ENCODE data around the gene SDF4. TPM values are rescaled to one million over a fixed set of nuclear protein-coding genes. Genes with fewer than 3 reads are reported as not detected.

Gene SDF4
- total and polyA plus RNA-seq, 2 of the 8 experiments (the other 6 are each of a cell fraction or from before 2014, with no cell fraction given) = 45.5 to 75.6 TPM

- Histone ChIP-seq H3K4ac (replicated peaks; ENCODE audit: insufficient read length, low read depth, low read length) (no peak overlapping the region), H4K20me1 (replicated peaks in 1 of 2; ENCODE audit: control insufficient read depth in 1 of 2, insufficient read depth in 2 of 2, low read length in 2 of 2) (peaks cover 3 to 13% of the 10 kb centered on the region in 2 experiments), H3K23ac (ENCODE audit: insufficient read length) (no peak overlapping the region), H3K9ac (replicated peaks in 1 of 4; ENCODE audit: extremely low read depth in 1 of 4, low read depth in 3 of 4, low read length in 3 of 4) (no peak overlapping the region), H3K18ac (ENCODE audit: extremely low read depth, low read length) (no peak overlapping the region), H4K8ac (ENCODE audit: extremely low read depth, insufficient read depth, low read length) (no peak overlapping the region; the same call in 1 of the 2 replicates), H3K79me1 (ENCODE audit: low read depth, low read length) (peaks cover 5% of the 10 kb centered on the region; the same call in 1 of the 2 replicates), H2BK20ac (ENCODE audit: low read length) (no peak overlapping the region), H3K4me3 (ENCODE audit: extremely low read depth in 1 of 4, insufficient read depth in 2 of 4, low read depth in 3 of 4, low read length in 4 of 4) (no peak overlapping the region), H3K79me2 (ENCODE audit: control insufficient read depth in 1 of 2, insufficient read depth in 2 of 2, low read length in 2 of 2) (no peaks in the 10 kb centered on the region), H2BK12ac (ENCODE audit: low read depth, low read length) (no peak overlapping the region), H3K4me1 (replicated peaks in 1 of 4; ENCODE audit: control insufficient read depth in 3 of 4, insufficient read depth in 4 of 4, low read length in 3 of 4) (no peaks in the 10 kb centered on the region; a peak in 1 of 7 replicates), H2AFZ (ENCODE audit: low read length) (no peak overlapping the region), H3K27ac (ENCODE audit: low read depth, low read length) (no peak overlapping the region), H2BK5ac (ENCODE audit: low read depth, low read length) (no peak overlapping the region), H2AK5ac (ENCODE audit: low read depth, low read length) (no peak overlapping the region), H3K27me3 (replicated peaks in 1 of 4; ENCODE audit: control insufficient read depth in 3 of 4, extremely low read depth in 1 of 4, insufficient read depth in 3 of 4, low read length in 3 of 4) (no peaks in the 10 kb centered on the region), H4K5ac (ENCODE audit: insufficient read length, low read depth, low read length) (no peak overlapping the region), H2BK15ac (ENCODE audit: low read length) (no peak overlapping the region), H3K56ac (replicated peaks; ENCODE audit: insufficient read length, low read depth, low read length) (no peak overlapping the region), H3K14ac (ENCODE audit: insufficient read length) (no peak overlapping the region), H3K9me3 (ENCODE audit: insufficient read depth in 2 of 2, low read depth in 1 of 2, low read length in 1 of 2) (no peaks in the 10 kb centered on the region), H2BK120ac (replicated peaks; ENCODE audit: low read depth, low read length) (no peak overlapping the region), H4K91ac (replicated peaks; ENCODE audit: insufficient read length, low read length) (no peak overlapping the region), H3K36me3 (ENCODE audit: control insufficient read depth in 2 of 4, insufficient read depth in 4 of 4, low read length in 3 of 4) (peaks cover 2 to 30% (median 11%) of the 10 kb centered on the region in 4 experiments; a peak in 7 of 8 replicates), H3K23me2 (ENCODE audit: low read depth, low read length) (no peaks in the 10 kb centered on the region), H3K4me2 (ENCODE audit: insufficient read depth in 1 of 2, low read depth in 2 of 2, low read length in 2 of 2) (no peak overlapping the region)
- TF ChIP-seq KDM5A (IDR thresholded peaks at IDR 0.05; ENCODE audit: low read length) (no peak), SP1 (IDR thresholded peaks at IDR 0.05; ENCODE audit: low read depth, low read length) (no peak), USF2 (IDR thresholded peaks at IDR 0.05; ENCODE audit: low read length) (no peak), BCL11A (IDR thresholded peaks at IDR 0.05; ENCODE audit: low read depth in 2 of 2, low read length in 2 of 2) (no peak), YY1 (IDR thresholded peaks at IDR 0.05; ENCODE audit: low read depth, low read length) (no peak), SRF (IDR thresholded peaks at IDR 0.05; ENCODE audit: low read depth, low read length) (no peak), RBBP5 (IDR thresholded peaks at IDR 0.05; ENCODE audit: borderline replicate concordance, low read depth, low read length) (no peak)
- 95% methylated on average over 50 of the region's 52 CpGs; no CpG with 5 or more reads in 1 of the 2 experiments for WGBS, 2 experiments (ENCODE audit: extremely low coverage in 1 of 2, insufficient coverage in 1 of 2, insufficient read length in 1 of 2, insufficient replicate concordance in 2 of 2, low coverage in 1 of 2, low lambda C conversion rate in 2 of 2, missing lambda C conversion rate in 1 of 2)
- ChIA-PET CTCF (ENCODE audit: partially characterized antibody) (interaction anchor here (1.1 to 2.3 kb wide), 4 partner anchors 13 to 96 kb away, joined by 3 to 9 read pairs (median 6); no protein-coding TSS in a partner anchor), POLR2A (ENCODE audit: partially characterized antibody) (interaction anchor here (4.3 kb wide), 1 partner anchor 9 kb away, joined by 15 read pairs; no protein-coding TSS in a partner anchor)
- DNase-seq (ENCODE audit: low read depth in 1 of 2, low spot score in 2 of 2) (no peak), FAIRE-seq (no peak)
Observed at GRCh38 chr1:1217621-1218523, 13.9 kb downstream of the SDF4 start.

All from H1 (cell line).